GM12873 (cell line): ENCODE results near the gene CRKL.

ENCODE experiments used
- CTCF ChIP-seq: IDR thresholded peaks from 2 replicates; pipeline ENCODE4 v1.5.1; 2012; ENCODE audit warnings: low read depth, mild to moderate bottlenecking, moderate library complexity, low read length, control low read depth; ENCODE audit not compliant: insufficient read depth; ENCODE audit errors: missing control alignments

CRKL gene

DNA sequence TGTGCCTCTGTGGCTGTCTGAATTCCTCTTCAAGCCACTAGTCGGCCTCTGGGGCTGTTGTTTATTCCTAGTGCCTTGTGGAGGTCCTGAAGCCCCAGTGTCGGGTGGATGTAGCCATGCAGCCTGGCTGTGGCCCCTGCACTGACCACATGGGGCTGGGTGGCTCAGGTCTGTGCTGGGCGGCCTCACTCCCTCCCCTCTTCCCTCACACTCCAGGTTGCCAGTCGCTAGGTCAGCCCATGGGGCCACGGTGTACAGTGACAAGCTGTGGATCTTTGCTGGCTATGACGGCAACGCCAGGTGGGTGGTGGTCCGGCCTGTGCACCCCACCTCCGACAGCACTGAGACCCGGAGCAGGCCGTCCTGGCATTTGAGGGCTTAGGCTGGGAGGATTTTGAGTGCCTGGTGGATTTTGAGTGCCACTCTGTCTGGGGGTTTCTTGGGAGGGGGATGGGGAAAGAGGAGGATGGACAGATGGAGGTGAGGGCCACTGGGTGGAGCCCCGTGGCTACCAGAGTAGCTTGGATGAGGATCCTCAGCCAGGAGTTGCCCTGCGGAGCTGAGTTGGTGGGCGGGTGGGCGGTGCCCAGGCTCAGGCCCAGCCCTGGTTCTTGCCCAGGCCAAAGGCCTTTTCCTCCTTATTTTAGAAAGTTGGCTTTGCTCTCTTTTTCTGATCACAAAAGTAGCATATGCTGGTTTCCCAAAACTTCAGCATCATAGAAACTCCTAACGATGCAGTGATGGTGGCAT, 71.5 kb downstream of the CRKL start:
- TF ChIP-seq CTCF = no peak

- TF ChIP-seq CTCF = no peak
These were observed 72.3 kb downstream of the CRKL start for GRCh38 chr22:20989323-20990138.

DNA sequence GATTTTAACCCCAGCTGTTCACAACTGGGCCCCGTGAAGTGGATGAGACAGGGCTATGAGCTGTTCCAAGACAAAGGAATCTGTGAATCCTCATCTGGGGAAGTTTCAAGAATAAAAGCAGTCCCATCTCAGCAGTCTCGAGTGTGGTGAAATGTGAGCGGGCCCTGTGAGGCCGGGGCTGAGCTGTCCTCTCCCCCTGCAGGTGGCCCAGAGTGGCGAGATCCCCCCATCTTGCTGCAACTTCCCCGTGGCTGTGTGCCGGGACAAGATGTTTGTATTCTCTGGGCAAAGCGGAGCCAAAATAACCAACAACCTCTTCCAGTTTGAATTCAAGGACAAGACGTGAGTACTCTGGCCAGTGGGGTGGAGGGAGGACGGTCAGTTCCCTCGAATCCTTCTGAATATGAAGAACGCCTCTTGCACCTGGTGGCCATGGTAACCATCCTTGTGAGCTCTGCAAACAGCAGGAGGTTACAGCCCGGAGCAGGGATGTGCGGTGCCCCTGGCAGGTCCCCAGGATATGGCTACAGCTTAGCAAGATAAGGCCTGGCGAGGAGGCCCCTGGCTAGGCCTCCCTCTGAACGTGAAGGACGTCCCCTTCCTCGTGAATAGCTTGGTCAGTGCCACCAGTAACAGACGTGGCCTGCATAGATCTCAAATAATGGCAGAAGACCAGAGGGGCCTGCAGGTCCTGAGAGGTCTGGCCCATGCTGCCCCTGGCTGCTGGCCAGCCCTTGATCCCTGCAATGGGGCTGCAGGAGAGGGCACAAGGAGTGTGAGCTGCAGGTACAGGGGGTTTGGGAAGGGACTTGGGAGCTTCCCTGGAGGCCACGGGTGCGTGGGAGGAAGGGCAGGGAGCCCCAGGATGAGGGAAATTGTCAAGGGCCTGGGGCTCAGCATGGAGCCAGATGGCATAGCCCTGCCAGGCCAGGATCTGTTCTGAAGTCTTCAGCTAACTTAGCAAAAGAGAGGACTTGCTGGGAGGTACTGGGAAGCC, 73.3 kb downstream of the CRKL start:
- TF ChIP-seq CTCF = no peak

GRCh38 chr22:20991252-20992055, 74.2 kb downstream of the CRKL start:
- no peak for TF ChIP-seq CTCF

GRCh38 chr22:20992056-20992442, 74.8 kb downstream of the CRKL start:
- TF ChIP-seq CTCF = no peak

- TF ChIP-seq CTCF = no peak
These were observed 75.5 kb downstream of the CRKL start for GRCh38 chr22:20992456-20993303.
